HUDEP-2 (cell line): ENCODE measurements around the gene BICC1.

Source experiments
- DNase-seq, 76 experiments: peaks; one replicate each; lab custom pipeline; 2025; ENCODE audit not compliant: unreplicated experiment in 76 of 76; lab: John Stamatoyannopoulos, UW

Gene BICC1, protein sequence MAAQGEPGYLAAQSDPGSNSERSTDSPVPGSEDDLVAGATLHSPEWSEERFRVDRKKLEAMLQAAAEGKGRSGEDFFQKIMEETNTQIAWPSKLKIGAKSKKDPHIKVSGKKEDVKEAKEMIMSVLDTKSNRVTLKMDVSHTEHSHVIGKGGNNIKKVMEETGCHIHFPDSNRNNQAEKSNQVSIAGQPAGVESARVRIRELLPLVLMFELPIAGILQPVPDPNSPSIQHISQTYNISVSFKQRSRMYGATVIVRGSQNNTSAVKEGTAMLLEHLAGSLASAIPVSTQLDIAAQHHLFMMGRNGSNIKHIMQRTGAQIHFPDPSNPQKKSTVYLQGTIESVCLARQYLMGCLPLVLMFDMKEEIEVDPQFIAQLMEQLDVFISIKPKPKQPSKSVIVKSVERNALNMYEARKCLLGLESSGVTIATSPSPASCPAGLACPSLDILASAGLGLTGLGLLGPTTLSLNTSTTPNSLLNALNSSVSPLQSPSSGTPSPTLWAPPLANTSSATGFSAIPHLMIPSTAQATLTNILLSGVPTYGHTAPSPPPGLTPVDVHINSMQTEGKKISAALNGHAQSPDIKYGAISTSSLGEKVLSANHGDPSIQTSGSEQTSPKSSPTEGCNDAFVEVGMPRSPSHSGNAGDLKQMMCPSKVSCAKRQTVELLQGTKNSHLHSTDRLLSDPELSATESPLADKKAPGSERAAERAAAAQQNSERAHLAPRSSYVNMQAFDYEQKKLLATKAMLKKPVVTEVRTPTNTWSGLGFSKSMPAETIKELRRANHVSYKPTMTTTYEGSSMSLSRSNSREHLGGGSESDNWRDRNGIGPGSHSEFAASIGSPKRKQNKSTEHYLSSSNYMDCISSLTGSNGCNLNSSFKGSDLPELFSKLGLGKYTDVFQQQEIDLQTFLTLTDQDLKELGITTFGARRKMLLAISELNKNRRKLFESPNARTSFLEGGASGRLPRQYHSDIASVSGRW

DNA sequence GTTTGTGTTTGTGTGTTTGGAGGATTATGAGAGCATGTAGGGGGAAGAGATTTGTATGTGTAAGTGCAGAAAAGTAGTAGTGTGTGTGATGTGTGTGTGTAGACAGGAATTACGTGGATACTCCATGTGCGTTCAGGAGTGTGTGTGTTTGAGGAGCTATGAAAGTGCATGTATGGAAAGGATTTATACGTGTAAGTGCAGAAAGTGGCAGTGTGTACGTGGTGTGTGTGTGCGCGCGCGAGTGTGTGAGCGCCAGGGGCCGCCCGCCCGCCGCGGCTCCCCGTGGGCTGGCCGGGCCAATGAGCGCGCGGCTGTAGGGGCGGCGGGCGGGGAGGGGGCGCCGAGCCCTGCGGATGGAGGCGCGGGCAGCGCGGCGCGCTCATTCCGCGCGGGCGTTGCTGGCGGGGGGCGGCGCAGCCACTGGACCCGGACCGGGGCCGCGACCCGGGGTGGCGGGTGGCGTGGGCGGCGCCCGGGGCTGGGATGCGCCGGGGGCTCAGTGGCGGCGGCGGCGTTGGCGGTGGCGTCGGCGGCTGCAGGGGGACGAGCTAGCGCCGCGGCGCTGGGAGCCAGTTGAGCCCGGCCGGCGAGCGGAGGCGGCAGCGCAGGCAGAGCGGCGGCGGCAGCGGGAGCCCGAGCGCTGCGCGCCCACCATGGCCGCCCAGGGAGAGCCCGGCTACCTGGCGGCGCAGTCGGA lies at the start of gene BICC1:
Gene BICC1, plus strand, starts transcription at position 382 of the 697 bp plus-strand sequence. Its CDS starts 272 bp downstream, at position 654.
- no peak for DNase-seq

DNA sequence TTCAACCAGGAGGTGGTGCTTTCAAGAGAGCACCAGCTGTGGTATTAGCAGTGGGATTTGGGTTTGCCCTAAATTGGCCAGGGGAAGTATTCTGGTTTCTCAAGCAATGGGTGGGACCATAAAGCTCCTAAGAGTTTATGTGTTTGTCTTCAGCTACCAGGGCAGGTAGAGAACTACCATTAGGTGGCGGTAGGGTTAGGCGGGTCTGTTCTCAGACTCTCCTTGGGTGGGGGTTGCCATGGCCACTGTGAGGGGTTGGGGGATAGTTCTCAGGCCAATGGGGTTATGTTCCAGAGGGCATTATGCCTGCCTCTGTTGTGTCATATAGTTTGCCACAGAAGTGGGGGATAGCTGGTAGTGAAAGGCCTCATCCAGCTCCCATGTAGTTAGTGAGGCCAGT lies 47.7 kb upstream of the BICC1 start:
- no peak for DNase-seq

DNA sequence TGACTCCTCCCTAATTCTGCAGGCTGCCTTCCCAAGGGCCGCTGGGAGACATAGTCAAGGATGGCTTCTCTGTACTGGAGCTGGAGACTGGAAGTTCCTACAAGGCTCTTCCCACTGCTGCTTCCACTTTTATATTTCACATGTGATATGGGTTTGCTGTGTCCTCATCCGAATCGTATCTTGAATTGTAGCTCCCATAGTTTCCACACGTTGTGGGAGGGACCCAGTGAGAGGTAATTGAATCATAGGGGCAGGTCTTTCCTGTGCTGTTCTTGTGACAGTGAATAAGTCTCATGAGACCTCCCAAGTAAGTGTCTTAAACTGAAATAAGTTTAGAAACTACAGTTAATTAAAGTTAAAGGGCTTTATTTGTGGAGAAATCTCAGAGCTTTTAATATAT lies 47.0 kb upstream of the BICC1 start:
- DNase-seq: no peak

DNA sequence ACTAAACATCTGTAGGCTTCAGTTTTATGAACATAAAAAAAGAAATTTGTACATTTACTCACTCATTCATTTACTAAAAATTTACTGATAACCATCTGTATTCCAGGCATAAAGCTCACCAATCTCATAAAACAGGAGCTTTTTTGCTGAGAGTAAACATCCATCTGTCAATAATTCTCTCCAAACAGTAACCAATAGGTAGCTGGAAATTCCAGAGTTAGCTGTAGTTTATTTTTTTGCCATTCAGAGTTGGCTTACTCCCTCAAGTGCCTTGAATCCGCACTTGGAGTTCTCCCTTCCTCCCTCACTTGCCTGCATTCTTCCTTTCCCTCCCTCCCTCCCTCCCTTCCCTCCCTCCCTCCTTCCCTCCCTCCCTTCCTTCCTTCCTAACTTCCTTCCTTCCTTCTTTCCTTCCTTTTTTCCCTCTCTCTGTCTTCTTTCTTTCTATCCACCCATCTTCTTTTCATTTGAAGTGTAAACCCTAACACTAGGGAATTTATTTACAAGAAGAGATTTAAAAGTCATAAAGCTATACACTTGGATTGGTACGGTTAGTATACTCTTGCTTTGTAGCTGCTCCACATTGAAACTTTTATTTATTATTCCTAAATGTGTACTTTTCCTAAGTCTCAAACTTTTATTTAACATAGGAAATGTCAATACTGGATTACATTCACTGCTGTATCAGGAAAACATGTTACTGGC lies 44.6 kb upstream of the BICC1 start:
- no peak for DNase-seq

DNA sequence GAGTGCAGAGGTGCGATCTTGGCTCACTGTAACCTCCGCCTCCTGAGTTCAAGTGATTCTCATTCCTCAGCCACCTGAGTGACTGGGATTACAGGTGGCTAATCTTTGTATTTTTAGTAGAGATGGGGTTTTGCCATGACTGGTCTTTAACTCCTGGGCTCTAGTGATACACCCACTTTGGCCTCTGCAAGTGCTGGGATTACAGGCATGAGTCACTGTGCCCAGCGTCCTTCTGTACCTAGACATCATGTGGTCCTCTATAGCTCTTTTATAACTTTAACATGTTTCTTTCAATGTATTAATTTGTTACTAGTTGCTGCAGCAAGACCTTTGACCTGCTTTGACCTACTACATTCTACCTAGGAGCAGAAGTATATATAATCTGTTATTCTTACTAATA lies 38.7 kb upstream of the BICC1 start:
- no peak for DNase-seq

DNA sequence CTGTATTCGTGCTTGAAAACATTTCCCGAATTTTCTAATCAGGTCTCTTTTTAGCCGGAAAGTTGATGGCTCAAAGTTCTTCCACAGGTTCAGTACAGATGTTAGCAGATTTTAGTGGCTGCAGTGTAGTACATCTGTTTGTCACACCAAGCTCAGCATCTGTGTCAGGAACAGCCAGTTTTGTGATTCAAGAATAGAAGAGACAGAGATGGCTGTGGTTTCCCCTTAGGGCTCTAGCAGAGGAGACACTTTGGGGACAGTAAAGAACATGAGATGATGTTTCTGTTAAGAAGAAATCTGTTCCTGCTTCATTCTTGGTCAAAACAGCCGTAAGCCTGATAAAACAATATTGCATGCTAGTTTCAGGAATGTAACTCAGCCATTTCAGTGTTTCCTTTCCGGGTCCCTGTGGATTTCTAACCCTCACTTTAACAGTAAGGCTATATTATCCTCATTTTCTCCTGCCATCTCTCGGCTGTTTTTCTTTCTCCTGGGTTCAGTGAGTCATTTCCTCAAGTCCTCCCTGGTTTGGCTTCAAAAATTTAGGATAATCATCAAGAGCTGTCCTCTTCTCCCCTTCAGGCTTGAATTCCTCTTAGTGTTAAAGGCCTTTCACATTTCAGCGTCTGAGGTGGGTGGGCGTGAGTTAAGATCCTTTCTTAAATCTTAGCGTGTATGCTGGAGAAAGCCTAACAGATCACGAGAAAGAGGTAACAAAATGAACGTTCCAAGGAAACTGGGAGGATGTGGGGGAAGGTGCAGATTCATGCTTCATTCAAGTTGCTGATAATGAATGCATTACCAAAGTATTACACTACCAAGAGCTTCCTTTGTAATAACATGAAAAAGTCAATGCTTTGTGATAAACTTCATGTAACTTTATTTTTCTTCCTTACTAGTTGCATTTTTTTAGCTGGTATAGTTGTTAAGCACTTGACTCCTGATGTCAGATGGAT lies 37.1 kb upstream of the BICC1 start:
- no peak for DNase-seq

DNA sequence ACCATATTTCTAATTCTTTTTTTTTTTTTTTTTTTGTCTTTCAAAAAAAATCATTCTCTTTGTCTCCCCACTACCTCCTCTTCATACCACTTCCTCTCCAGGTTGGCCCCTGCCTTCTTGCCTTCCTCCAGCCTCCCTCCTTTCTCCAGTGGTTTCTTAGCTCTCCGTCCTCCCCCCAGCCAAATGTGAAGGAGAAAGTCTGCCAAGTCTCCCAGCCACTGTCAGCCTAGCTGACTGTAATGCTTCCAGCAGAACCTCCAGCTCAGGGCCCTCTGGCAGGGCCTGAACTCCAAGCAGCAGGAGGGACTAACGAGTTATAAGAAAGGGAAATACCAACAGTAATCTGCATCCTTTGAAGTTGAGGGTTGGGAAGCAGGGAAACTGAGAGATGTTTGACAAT lies 35.5 kb upstream of the BICC1 start:
- no peak for DNase-seq

DNA sequence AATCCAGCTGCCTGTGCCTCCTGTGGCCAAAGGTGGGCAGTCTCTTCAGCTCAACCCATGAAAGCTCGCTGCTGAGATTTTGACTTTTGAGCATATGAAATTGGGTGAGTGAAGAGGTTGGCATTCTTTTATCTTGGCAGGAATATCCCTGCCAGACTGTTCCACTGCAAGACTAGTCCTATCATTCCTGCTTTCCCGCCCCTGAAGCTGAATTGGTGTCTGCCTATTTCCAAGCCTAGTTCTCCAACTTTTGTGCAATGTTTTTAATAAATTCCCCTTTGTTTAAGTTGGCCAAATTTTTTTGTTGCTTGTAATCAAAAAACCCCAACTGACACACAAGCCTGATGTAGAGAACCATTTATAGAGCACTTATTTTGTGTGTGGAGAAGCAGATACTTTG lies 34.8 kb upstream of the BICC1 start:
- DNase-seq: no peak

DNA sequence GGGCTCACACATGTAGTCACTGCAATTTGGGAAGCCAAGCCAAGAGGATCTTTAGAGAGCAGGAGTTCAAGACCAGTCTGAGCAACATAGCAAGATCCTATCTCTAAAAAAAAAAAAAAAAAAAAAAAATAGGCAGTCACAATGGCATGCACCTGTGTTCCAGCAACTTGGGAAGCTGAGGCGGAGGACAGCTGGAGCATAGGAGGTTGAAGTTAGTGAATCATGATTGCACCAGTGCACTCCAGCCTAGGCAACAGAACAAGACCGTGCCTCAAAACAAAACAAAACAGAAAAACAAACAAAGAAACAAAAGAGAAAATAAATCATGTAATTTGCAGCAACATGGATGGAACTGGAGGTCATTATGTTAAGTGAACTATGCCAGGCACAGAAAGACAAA lies 33.6 kb upstream of the BICC1 start:
- no peak for DNase-seq

DNA sequence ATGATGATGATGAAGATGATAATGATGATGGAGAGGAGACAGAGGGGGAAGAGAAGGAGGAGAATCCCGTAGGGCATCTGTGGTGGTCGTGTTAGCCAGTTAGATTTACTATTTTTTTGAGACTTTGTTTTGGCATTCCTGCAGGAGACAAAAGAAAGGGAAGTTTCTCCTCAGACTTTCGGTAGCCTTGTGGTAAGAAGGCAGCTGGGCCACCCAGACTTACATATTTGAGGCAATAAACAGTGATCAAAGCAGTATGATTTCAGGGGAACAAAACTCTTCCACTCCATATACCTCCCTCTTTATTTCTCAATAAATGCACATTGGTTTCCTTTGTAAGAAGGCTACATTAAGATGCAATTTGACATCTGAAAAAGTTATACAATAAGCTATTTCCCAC lies 32.4 kb upstream of the BICC1 start:
- DNase-seq: no peak

DNA sequence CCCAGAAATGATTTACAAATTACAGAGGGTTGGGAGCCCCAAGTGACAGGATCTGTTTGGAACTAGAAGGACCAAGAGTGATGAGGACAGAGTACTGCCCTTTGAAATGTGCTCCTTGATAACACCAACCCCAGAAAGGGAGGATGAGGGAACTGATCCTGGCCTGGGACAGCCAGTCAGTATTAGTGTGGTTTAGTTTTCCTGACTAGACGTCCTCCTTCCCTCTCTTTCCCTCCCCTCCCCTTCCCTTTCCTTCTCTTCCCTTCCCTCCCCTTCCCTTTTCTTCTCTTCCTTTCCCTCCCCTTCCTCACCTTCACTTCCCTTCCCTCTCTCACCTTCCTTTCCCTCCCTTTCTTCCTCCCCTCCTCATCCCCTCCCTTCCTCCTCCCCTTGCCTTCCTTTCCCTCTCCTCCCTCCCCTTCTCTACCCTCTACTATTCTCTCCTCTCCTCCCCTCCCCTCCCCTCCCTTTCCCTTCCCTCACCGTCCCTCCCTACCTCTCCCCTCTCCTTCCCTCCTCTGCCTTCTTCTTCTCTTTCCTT lies 31.0 kb upstream of the BICC1 start:
- no peak for DNase-seq

DNA sequence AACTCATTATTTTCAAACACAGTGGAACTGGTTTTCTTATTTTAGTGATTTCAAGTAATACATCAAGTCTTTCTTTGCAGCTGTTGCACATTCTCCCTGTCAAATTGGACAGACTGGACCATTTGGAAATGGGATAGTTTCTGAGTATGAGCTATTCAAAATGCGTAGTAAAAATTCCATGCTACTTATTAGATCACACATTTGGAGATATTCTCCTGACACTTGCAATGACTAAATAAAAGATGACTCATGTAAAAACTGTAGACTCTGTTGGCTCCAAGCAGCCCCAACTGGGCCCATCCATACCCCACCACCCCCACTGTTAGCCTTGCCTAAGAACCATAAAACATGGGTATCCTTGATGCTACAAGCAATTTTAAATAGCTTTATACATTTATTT lies 25.9 kb upstream of the BICC1 start:
- no peak for DNase-seq

DNA sequence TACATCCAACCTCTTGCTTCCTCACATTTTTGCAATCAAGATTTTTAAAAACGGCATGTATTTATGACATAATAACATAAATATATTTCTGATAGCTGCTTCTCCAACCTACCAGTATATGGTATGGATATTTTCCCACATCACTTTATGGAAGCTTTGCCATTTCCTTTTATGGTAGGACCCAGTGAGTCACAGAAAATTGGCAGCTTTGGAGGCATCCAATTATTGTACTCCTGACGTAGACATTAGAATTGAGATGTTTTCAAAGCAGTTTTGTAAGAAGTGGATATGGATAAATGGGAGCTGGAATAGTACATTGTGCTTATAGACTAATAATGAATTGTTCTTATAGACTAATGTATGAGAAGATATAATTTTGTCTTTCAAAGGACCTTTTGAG lies 23.8 kb upstream of the BICC1 start:
- no peak for DNase-seq

DNA sequence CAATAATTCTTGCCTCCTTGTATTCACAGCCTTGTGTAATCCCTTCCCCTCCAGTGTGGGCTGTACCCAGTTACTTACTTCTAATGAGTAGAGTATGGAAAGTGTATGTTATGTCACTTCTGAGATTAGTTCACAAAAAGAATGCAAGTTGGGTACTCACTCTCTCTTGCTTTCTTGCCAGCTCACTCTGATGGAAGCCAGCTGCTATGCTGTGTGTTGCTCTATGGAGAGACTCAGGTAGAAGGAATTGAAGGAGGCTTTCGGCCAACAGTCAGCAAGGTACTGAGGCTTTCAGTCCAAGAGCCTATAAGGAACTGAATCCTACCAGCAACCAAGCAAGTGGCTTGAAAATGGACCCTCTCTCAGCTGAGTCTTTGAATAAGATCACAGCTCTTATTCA lies 9.7 kb upstream of the BICC1 start:
- no peak for DNase-seq

DNA sequence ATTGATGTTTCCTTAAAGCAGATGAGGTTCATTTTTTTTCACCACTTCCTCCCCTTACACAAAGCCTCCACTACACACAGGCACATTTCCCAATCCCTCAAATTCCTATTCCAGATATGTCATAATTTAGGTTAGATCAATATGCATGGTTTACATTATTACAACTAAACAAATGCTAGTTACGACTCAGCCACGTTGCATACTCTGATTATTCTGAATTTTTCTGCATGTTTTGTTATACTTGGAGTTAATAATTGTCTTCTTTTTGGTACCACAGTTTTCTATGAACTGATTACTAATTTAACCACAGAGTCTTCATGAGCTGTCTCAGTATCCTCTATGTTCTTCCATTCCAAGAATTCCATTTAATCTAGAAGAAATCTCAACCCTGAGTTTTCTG lies 4.4 kb upstream of the BICC1 start:
- no peak for DNase-seq

DNA sequence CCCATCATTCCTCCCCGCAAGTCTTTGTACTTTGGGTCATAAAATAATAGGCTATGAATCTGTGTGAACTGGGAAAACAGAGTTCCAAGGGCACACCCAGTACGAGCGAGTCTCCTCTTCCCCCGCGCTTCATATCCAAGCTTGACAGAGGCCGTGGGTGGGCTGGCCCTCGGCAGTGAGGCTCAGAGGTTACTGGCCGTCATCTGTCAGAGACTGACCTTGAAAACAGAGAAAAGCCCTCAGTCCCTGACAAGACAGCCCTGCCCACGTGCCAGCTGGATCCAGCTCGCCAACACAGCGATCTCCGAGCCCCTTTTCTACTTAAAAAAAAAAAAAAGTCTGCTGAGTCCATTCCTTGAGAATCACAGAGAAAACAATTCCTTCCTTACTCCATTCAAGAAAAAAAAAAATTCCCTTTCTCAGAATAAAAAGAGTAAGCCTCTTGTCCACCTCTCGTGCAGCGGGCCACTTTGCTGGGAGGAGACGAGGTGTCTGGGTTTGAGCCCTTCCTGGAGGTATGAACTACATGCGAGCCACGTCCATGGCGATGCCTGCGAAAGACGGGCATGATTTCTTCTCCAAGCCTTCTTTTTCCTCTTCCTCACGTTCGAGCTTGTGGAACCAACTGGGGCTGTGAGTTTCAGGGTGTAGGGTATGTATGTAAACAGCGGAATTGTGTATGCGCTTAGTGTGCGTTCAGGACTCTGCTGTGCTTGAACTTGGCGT lies 744 bp upstream of the BICC1 start:
- DNase-seq: no peak

DNA sequence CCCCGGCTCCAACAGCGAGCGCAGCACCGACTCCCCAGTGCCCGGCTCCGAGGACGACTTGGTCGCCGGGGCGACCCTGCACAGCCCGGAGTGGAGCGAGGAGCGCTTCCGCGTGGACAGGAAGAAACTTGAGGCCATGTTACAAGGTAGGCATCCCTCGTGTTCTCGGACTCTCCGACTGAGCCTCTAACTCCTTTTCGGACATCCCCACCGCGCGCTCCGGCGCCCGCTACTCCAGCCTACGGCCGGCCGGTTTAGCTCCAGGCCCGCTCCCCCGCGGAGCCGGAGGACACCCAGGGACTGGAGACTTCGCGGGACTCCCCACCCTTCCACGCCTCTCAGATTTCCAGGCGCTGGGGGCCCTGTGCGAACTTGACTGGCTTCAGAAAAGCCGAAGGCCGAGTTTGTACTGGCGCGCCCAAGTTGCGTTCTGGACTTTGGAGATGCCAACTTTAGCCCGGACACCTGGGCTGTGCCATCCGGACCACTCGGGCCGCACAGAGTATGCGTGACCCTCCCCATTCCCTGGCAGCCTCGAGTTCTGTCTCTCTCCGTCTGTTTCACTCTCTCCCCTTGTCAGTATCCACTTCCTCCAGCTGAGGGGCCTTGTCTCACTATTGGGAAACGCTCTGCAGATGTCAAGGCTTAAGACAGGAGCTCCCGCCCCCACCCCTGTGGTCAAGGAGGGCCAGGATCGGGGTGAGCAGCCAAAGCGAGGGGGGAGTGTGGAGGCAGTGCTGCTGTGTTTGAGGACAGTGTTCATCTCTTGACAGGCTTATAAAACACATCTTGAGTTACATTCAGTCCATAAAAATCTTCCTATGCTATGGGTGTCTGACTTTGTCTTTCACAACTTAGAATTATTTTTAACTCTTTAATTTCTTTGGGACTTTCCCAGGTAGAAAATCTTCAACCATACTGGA lies 777 bp downstream of the BICC1 start:
- DNase-seq: no peak
